Lower lobe of right lung (tissue), 2 donors: ENCODE measurements around the gene RRP1B. TPM values are rescaled to one million over a fixed set of nuclear protein-coding genes. Genes with fewer than 3 reads are reported as not detected.

ENCODE experiments used
- ATAC-seq, 2 donors: fragments of 200-7000 bp; cut with Tn5 transposase; one replicate each; pipeline ENCODE4 v1.9.1; 2020 to 2022; ENCODE audit warnings: mild to moderate bottlenecking in 2 of 2, moderate library complexity in 2 of 2
- DNase-seq: peaks from one replicate; pipeline ENCODE4 v3.0.0-alpha.2; 2020
- H3K27ac ChIP-seq: fragments of 200-600 bp; one replicate; pipeline ENCODE4 v1.8.0; 2022
- H3K27me3 ChIP-seq: fragments of 200-600 bp; one replicate; pipeline ENCODE4 v1.8.0; 2022; ENCODE audit warnings: low read depth
- H3K36me3 ChIP-seq: fragments of 200-600 bp; one replicate; pipeline ENCODE4 v1.8.0; 2022; ENCODE audit warnings: mild to moderate bottlenecking
- H3K4me1 ChIP-seq: fragments of 200-600 bp; one replicate; pipeline ENCODE4 v1.8.0; 2022
- H3K4me3 ChIP-seq: fragments of 200-600 bp; one replicate; pipeline ENCODE4 v1.8.0; 2022; ENCODE audit warnings: mild to moderate bottlenecking
- H3K9me3 ChIP-seq: fragments of 200-600 bp; one replicate; pipeline ENCODE4 v1.8.0; 2022
- CTCF ChIP-seq: fragments of 200-600 bp; IDR thresholded peaks from one replicate; pipeline ENCODE4 v1.8.0; 2022; ENCODE audit warnings: antibody characterized with exemption, mild to moderate bottlenecking
- intact Hi-C: fragments of 100-400 bp; cut with DNase I; formaldehyde crosslinking; loops from one replicate; pipeline ENCODE4 v1.11.0; 2022
- total RNA-seq: library from RNA; stranded (reverse); fragmentation: NEBNext Ultra II Directional; extraction: Animal tissue kit (Norgen Biotek cat#: 25700); gene quantifications from one replicate; pipeline ENCODE4 v1.2.1, GENCODE V29; 2021
- donor health status: DM: no; HTN: yes; CAD: no; lungs with severe emphysema.

RRP1B gene
- total RNA-seq, 1 donor from 2014 or later = 18.1 TPM

DNA sequence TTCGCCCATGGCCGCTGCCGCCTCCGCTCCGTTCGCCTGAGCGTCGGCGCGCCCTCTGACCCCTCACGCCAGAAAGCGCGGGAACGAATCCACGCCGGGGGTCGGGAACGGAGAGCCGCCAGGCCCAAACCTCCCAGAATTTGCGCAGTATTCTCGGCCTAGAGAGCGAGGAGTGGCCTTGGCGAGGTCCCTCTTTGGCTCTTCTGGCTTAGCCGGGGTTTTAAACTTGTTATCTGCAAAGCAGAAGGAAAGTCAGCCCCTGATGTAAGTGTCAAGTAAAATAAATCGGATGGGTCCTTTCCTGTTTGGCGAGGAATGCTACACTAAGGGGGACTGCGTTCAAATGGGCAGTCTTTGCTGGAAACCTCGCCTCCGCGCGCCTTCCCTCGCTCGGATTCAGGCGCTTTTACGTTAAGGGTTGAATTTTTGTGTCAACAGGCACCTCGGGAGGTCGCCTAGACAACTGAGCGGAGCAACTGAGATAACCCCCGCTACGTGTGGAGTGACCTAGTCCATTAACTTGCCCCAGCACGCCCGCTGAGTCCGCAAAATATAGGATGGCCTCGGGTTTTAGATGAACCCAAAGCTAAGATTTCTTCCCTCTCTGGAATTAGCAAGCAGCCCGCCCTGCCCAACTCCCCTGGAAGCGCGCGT lies 1.1 kb upstream of the RRP1B start:
- H3K27ac ChIP-seq = no peak overlapping the region
- no peak overlapping the region for H3K4me3 ChIP-seq
- no peak for DNase-seq
- no peaks in the 10 kb centered on the region for H3K27me3 ChIP-seq
- intact Hi-C loops = no loop called here
- peaks cover 17% of the 10 kb centered on the region for H3K36me3 ChIP-seq
- no peak for TF ChIP-seq CTCF
- no peak for ATAC-seq
- peaks cover 26% of the 10 kb centered on the region for H3K4me1 ChIP-seq
- no peaks in the 10 kb centered on the region for H3K9me3 ChIP-seq

GRCh38 chr21:43658769-43659135 lies 608 bp upstream of the RRP1B start:
- peak in 1 of 2 donors; percentile 4 for ATAC-seq
- Histone ChIP-seq H3K4me1 (peaks cover 26% of the 10 kb centered on the region), H3K27ac (peak overlapping the region; percentile 92), H3K36me3 (peaks cover 22% of the 10 kb centered on the region), H3K27me3 (no peaks in the 10 kb centered on the region), H3K4me3 (peak overlapping the region; percentile 100), H3K9me3 (no peaks in the 10 kb centered on the region)
- no peak for TF ChIP-seq CTCF
- intact Hi-C loops = no loop called here
- DNase-seq = no peak

- Histone ChIP-seq H3K4me1 (peaks cover 26% of the 10 kb centered on the region), H3K4me3 (no peak overlapping the region), H3K27me3 (no peaks in the 10 kb centered on the region), H3K27ac (no peak overlapping the region), H3K36me3 (peaks cover 32% of the 10 kb centered on the region), H3K9me3 (no peaks in the 10 kb centered on the region)
- no peak for DNase-seq
- intact Hi-C loops = no loop called here
- TF ChIP-seq CTCF = no peak
- ATAC-seq = no peak
Measured at GRCh38 chr21:43662286-43662685, 2.9 kb downstream of the RRP1B start.

DNA sequence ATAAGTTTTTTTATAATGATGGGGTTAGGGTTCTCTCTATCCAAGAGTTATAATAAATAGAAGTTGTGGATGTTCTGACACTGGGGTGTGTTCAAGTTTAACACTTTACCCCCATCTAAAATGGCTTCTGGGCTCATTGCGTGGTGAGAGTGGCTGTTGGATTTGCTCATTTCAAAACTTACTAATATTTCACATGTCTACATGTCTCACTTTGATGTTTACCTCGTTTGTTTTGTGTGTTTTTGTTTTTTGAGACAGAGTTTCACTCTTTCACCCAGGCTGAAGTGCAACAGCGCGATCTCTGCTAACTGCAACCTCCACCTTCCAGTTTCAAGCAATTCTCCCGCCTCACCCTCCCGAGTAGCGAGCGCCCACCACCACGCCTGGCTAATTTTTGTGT lies 3.7 kb downstream of the RRP1B start:
- ATAC-seq (no peak), DNase-seq (no peak)
- H3K4me1 ChIP-seq = peaks cover 26% of the 10 kb centered on the region
- TF ChIP-seq CTCF = no peak
- peaks cover 32% of the 10 kb centered on the region for H3K36me3 ChIP-seq
- no peak overlapping the region for H3K4me3 ChIP-seq
- H3K27ac ChIP-seq = no peak overlapping the region
- H3K9me3 ChIP-seq = no peaks in the 10 kb centered on the region
- intact Hi-C loops = no loop called here
- H3K27me3 ChIP-seq = no peaks in the 10 kb centered on the region

DNA sequence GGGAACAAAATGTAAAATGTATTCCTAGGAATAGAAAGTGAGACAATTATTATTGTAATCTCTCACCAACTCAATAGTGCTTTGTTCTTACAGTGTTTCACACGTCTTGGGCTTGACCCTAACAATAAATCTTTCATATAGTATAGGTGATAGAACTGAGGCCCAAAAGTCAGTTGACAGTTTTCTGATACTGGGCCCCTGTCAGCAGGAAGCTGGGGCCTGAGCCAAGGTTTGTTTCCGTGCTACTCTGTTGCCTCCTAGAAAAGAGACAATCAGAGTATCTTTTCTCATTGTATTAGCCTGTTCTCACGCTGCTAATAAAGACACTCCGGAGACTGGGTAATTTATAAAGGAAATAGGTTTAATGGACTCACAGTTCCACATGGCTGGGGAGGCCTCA lies 5.0 kb downstream of the RRP1B start:
- Histone ChIP-seq H3K27ac (no peak overlapping the region), H3K27me3 (no peaks in the 10 kb centered on the region), H3K4me3 (no peak overlapping the region), H3K36me3 (peaks cover 32% of the 10 kb centered on the region), H3K4me1 (peaks cover 18% of the 10 kb centered on the region), H3K9me3 (no peaks in the 10 kb centered on the region)
- ATAC-seq (no peak), DNase-seq (no peak)
- intact Hi-C loops = no loop called here
- no peak for TF ChIP-seq CTCF
